Mammary epithelial cell (primary cell): Measurements from ENCODE around the gene OR8D2.

Experiments
- EZH2 ChIP-seq: IDR thresholded peaks from 2 replicates; pipeline ENCODE4 v1.6.1; 2012; ENCODE audit warnings: low read length, inconsistent platforms, borderline replicate concordance
- TF ChIP-seq, protein P1 (sequence below), 2 donors: IDR thresholded peaks in 1 of 2; conservative IDR thresholded peaks in 1 of 2; 2 replicates each; pipeline ENCODE4 v1.5.1; 2011 to 2012; ENCODE audit warnings: inconsistent platforms in 2 of 2, low read length in 2 of 2, mild to moderate bottlenecking in 2 of 2, control low read depth in 1 of 2, low read depth in 1 of 2; ENCODE audit not compliant: insufficient read depth in 1 of 2; ENCODE audit errors: extremely low read depth in 1 of 2

DNA sequence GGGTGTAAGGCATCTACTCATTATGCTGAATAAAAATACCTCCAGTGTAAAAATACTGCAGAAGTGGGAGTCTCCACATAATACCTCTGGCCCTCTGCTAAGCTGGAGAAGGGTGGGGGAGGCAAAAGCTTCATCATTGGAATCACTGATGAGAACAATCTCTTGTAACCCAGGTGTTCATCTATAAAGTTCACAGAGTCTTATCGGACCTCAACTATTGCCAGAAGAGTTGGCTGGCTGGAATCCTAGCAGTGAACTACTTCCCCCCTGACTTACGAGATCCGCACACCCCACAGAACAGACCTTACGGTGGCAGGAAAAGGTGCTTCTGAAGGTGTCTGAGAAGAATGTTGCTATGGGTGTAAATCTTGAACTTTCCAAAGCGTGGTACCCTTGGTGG, 8.7 kb downstream of the OR8D2 start:
- TF ChIP-seq, protein P1, sequence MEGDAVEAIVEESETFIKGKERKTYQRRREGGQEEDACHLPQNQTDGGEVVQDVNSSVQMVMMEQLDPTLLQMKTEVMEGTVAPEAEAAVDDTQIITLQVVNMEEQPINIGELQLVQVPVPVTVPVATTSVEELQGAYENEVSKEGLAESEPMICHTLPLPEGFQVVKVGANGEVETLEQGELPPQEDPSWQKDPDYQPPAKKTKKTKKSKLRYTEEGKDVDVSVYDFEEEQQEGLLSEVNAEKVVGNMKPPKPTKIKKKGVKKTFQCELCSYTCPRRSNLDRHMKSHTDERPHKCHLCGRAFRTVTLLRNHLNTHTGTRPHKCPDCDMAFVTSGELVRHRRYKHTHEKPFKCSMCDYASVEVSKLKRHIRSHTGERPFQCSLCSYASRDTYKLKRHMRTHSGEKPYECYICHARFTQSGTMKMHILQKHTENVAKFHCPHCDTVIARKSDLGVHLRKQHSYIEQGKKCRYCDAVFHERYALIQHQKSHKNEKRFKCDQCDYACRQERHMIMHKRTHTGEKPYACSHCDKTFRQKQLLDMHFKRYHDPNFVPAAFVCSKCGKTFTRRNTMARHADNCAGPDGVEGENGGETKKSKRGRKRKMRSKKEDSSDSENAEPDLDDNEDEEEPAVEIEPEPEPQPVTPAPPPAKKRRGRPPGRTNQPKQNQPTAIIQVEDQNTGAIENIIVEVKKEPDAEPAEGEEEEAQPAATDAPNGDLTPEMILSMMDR (conservative IDR thresholded peaks at IDR 0.05 in 1 of 2, IDR thresholded peaks at IDR 0.05 in 1 of 2; ENCODE audit: extremely low read depth in 1 of 2, insufficient read depth in 1 of 2, low read depth in 1 of 2, low read length in 2 of 2), result no peak
- TF ChIP-seq EZH2, result no peak
